BLaER1 treated with 17β-estradiol and CSF1 and Interleukin-3, amounts not matched to agents 10 nM and 100 nM (cell line): ENCODE measurements around the gene NPC1L1.

Experiments
- H3K27ac ChIP-seq, 11 experiments: shearing (Covaris generic); formaldehyde crosslinking; 2 replicates each; pipeline ENCODE4 v1.8.1; 2022
- H3K27me3 ChIP-seq, 11 experiments: shearing (Covaris generic); formaldehyde crosslinking; 2 replicates each; pipeline ENCODE4 v1.8.1; 2022
- H3K36me3 ChIP-seq, 11 experiments: shearing (Covaris generic); formaldehyde crosslinking; 2 replicates each; pipeline ENCODE4 v1.8.1; 2022
- H3K4me1 ChIP-seq, 10 experiments: shearing (Covaris generic); formaldehyde crosslinking; 2 replicates each; pipeline ENCODE4 v1.8.1; 2022
- H3K4me2 ChIP-seq, 11 experiments: shearing (Covaris generic); formaldehyde crosslinking; 2 replicates each; pipeline ENCODE4 v1.8.1; 2022
- H3K4me3 ChIP-seq, 10 experiments: shearing (Covaris generic); formaldehyde crosslinking; 2 replicates each; pipeline ENCODE4 v1.8.1; 2022
- H3K9ac ChIP-seq, 11 experiments: shearing (Covaris generic); formaldehyde crosslinking; 2 replicates each; pipeline ENCODE4 v1.8.1; 2022
- H3K9me3 ChIP-seq, 11 experiments: shearing (Covaris generic); formaldehyde crosslinking; replicated peaks in 1 of 11; 2 replicates each; pipeline ENCODE4 v1.8.1; 2022
- H4K20me1 ChIP-seq, 11 experiments: shearing (Covaris generic); formaldehyde crosslinking; 2 replicates each; pipeline ENCODE4 v1.8.1; 2022
- Cebpa-rat ChIP-seq, 11 experiments: shearing (Covaris generic); IDR thresholded peaks; 2 replicates each; pipeline ENCODE4 v1.8.1; 2022

NPC1L1 gene

DNA sequence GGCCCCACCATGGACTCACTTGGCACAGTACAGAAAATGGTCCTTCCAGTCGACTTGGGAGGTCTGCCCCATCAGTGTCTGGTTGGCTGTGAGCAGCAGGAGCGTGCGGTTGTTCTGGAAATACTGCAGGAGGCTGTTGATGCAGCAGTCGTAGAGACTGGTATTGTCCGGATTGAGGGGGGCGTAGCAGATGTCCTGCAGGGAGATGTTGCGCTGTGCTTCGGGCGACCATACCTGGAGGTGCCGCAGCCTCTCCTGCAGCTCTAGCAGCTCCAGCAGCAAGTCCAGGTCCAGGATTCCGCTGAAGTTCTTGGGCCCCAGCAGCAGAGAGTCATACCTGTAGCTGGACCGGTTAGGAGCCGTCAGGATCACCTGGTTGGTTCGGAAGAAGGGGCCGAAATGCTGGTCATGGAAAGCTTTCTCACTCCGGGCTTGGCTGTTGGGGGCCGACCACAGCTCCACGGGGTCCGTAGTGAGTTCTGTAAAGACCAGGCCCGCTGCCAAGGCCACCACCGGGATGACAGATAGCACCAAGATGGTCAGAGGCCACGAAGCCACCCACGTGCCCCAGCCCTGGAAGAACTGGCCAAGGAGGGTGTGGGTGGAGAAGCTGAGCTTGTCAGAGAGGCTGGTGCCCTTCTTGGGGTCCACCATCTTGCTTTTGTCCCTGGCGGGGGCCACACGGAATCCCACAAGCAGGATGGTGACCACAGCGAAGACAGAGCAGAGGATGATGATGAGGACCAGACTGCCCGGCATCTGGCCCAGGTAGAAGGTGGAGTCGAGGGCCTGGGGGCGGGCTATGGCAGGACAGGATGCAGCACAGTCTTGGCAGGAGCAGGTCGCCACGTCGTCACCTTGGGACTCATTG is 2.1 kb downstream of the NPC1L1 start:
- Histone ChIP-seq H3K27me3 (no peaks in the 10 kb centered on the region), H3K4me3 (no peak overlapping the region), H3K4me2 (no peak overlapping the region), H3K9me3 (no peaks in the 10 kb centered on the region), H4K20me1 (no peaks in the 10 kb centered on the region), H3K9ac (no peak overlapping the region), H3K4me1 (peaks cover 0 to 18% (median 0%) of the 10 kb centered on the region in 10 experiments; a peak in 8 of 20 replicates), H3K27ac (no peak overlapping the region), H3K36me3 (no peaks in the 10 kb centered on the region)
- no peak for TF ChIP-seq Cebpa-rat (IDR thresholded peaks at IDR 0.05)

DNA sequence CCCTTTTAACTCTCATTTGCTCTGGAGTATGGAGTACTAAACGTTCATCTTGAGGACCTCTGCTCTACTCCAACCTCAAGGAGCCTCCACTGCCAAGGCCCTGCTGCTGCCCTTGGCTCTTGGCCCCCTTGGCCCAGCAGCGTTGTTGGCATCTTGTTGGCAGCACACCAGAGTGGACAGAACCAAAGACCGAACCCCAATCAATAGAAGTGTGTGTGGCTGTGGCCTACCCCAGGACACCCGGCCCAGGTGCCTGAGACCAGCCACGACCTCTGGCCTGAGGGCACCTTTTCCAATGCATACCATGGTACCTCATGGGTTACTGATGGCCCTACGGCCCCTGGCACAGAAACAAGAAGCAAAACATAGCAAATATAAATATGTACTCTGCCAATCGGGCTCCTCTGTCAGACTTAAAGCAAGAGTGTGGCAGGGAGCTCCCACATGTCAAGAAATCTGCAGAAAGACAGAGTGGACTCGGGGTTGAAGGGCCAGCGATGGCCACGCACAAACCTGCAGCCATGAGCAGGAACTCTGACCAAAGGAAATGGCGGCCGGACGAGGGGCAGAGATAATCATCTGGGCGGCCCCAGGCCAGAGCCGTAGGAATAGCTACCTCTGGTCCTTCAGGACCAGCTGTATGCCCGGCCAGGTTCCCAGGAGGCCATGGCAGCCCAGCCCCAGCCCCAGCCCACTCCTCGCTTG is 2.9 kb downstream of the NPC1L1 start:
- no peak overlapping the region for H3K9ac ChIP-seq
- no peak overlapping the region for H3K27ac ChIP-seq
- no peaks in the 10 kb centered on the region for H3K9me3 ChIP-seq
- H3K36me3 ChIP-seq: no peaks in the 10 kb centered on the region
- no peak for TF ChIP-seq Cebpa-rat (IDR thresholded peaks at IDR 0.05)
- no peaks in the 10 kb centered on the region for H4K20me1 ChIP-seq
- no peaks in the 10 kb centered on the region for H3K27me3 ChIP-seq
- no peak overlapping the region for H3K4me2 ChIP-seq
- H3K4me3 ChIP-seq: no peak overlapping the region
- peaks cover 0 to 11% (median 0%) of the 10 kb centered on the region in 10 experiments; a peak in 7 of 20 replicates for H3K4me1 ChIP-seq

GRCh38 chr7:44537442-44537841 is 3.7 kb downstream of the NPC1L1 start:
- no peak overlapping the region for H3K9ac ChIP-seq
- H3K4me3 ChIP-seq: no peak overlapping the region
- no peaks in the 10 kb centered on the region for H3K27me3 ChIP-seq
- no peaks in the 10 kb centered on the region for H4K20me1 ChIP-seq
- no peak for TF ChIP-seq Cebpa-rat (IDR thresholded peaks at IDR 0.05)
- no peaks in the 10 kb centered on the region for H3K36me3 ChIP-seq
- no peak overlapping the region for H3K4me2 ChIP-seq
- no peak overlapping the region for H3K27ac ChIP-seq
- H3K4me1 ChIP-seq: peaks cover 0 to 3% (median 0%) of the 10 kb centered on the region in 10 experiments; a peak in 5 of 20 replicates
- no peaks in the 10 kb centered on the region for H3K9me3 ChIP-seq

DNA sequence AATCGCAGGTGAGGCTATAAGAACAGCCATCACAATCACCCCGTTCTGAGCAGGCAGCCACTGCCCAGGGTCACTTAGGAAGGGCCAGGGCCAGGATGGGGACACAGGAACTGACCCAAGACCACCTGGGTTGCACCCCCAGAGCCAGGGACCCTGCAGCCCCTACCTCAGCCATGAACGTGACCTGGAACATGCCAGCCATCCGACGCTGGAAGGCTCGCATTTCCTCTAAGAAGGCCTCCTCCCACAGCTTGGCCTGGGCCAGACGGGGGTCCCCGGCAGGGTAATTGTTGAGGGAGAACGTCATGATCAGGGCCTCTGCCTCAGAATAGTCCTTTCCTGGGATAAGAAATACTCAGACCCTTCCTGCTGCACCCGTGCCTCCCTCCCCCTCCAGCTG is 5.0 kb downstream of the NPC1L1 start:
- no peaks in the 10 kb centered on the region for H3K9me3 ChIP-seq
- H3K27ac ChIP-seq: no peak overlapping the region
- H4K20me1 ChIP-seq: no peaks in the 10 kb centered on the region
- H3K4me2 ChIP-seq: no peak overlapping the region
- H3K4me1 ChIP-seq: peaks cover 0 to 3% (median 2%) of the 10 kb centered on the region in 10 experiments; a peak in 9 of 20 replicates
- H3K4me3 ChIP-seq: no peak overlapping the region
- H3K9ac ChIP-seq: no peak overlapping the region
- H3K27me3 ChIP-seq: no peaks in the 10 kb centered on the region
- no peak for TF ChIP-seq Cebpa-rat (IDR thresholded peaks at IDR 0.05)
- no peaks in the 10 kb centered on the region for H3K36me3 ChIP-seq

GRCh38 chr7:44535348-44536064 is 5.6 kb downstream of the NPC1L1 start:
- no peak overlapping the region for H3K4me3 ChIP-seq

DNA sequence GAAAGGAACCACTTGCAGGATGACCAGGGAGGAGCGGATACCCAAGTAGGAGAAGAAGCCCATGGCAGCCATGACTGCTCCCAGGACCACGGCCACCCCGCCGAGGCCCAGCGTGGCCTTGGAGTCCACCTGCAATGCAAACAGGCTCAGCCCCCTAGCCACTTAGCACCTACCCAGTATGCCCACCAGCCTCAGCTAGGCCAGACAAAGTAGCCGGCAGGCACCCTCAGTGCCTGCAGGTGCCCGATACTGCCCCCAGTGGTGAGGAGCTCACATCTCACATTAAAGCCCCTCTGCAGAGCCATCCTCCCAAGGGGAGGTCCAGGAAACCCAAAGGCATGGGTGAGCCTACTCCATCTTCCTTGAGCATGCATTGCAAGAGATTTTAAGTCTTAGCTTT is 6.6 kb downstream of the NPC1L1 start:
- Histone ChIP-seq H4K20me1 (no peaks in the 10 kb centered on the region), H3K9ac (no peak overlapping the region), H3K4me2 (no peak overlapping the region), H3K9me3 (no peaks in the 10 kb centered on the region), H3K27me3 (no peaks in the 10 kb centered on the region), H3K27ac (no peak overlapping the region), H3K4me1 (peaks cover 0 to 10% (median 8%) of the 10 kb centered on the region in 10 experiments; a peak in 11 of 20 replicates), H3K4me3 (no peak overlapping the region), H3K36me3 (no peaks in the 10 kb centered on the region)
- no peak for TF ChIP-seq Cebpa-rat (IDR thresholded peaks at IDR 0.05)

More at GRCh38 chr7:44535348-44536064, 5.6 kb downstream of the NPC1L1 start:
- Histone ChIP-seq H3K4me2 (no peak overlapping the region), H3K9me3 (no peaks in the 10 kb centered on the region), H4K20me1 (no peaks in the 10 kb centered on the region), H3K27ac (no peak overlapping the region), H3K9ac (no peak overlapping the region), H3K4me1 (peaks cover 0 to 9% (median 8%) of the 10 kb centered on the region in 10 experiments; a peak in 11 of 20 replicates), H3K36me3 (no peaks in the 10 kb centered on the region), H3K27me3 (no peaks in the 10 kb centered on the region)
- no peak for TF ChIP-seq Cebpa-rat (IDR thresholded peaks at IDR 0.05)

GRCh38 chr7:44534087-44534486 is 7.0 kb downstream of the NPC1L1 start:
- Histone ChIP-seq H4K20me1 (no peaks in the 10 kb centered on the region), H3K36me3 (no peaks in the 10 kb centered on the region), H3K9me3 (no peaks in the 10 kb centered on the region), H3K27me3 (no peaks in the 10 kb centered on the region), H3K9ac (no peak overlapping the region), H3K27ac (no peak overlapping the region), H3K4me3 (no peak overlapping the region), H3K4me2 (no peak overlapping the region), H3K4me1 (peaks cover 0 to 10% (median 8%) of the 10 kb centered on the region in 10 experiments; a peak in 11 of 20 replicates)
- TF ChIP-seq Cebpa-rat (IDR thresholded peaks at IDR 0.05): no peak

DNA sequence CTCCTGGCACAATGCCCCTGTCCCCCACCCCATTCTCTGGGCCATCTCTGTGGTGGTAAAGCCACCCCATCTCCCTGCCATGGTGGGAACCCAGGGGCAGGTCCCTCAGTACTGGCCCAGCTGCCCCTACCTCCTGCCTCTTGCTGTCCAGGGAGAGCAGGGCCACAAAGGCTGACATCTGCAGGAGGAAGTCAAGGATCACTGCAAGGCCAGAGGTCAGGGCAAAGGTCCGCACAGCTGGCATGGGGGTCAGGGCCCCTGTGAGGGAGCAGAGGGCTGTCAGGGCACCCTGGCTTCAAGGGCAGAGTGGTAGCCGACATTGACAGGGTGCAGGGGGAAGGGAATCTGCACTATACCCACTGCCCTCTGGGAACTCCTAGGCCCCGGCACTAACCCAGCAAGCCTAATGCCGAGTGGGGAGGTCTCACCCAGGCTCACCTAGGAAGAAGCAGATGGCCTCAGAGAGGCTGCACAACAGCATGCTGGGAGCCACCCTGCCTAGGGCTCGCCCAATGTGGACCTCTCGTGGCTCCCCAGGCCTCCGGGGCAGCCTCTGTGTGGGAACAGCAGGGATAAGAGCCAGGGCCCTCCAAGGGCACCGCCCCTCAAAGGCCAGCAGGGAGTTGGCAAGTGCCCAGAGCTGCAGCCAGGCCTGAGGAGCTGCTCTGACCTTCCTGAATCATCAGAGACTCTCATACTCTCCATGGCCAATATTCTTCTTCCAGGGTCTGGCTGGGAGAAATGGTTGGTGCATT is 7.7 kb downstream of the NPC1L1 start:
- TF ChIP-seq Cebpa-rat (IDR thresholded peaks at IDR 0.05): no peak
- Histone ChIP-seq H3K27ac (no peak overlapping the region), H3K9me3 (peaks cover 0 to 5% (median 0%) of the 10 kb centered on the region in 11 experiments; a peak in 3 of 22 replicates), H4K20me1 (no peaks in the 10 kb centered on the region), H3K9ac (no peak overlapping the region), H3K27me3 (no peaks in the 10 kb centered on the region), H3K36me3 (no peaks in the 10 kb centered on the region), H3K4me1 (peaks cover 0 to 10% (median 8%) of the 10 kb centered on the region in 10 experiments; a peak in 11 of 20 replicates), H3K4me2 (no peak overlapping the region), H3K4me3 (no peak overlapping the region)
